ENCODE results near the gene RNF175.

The RNF175 gene

GRCh38 chr4:153759407-153760316 is at the start of gene RNF175:
Gene RNF175, minus strand, starts transcription at chr4:153760024. Its CDS starts 162 bp downstream, at chr4:153759862.
- TF ChIP-seq CTCF (conservative IDR thresholded peaks at IDR 0.05): no peak
- H3K27ac ChIP-seq: no peak within 1 kb of the TSS

- no peak overlapping the region for H3K27ac ChIP-seq
- TF ChIP-seq CTCF (conservative IDR thresholded peaks at IDR 0.05): no peak
These were observed 49.5 kb upstream of the RNF175 start for GRCh38 chr4:153809307-153809706.

GRCh38 chr4:153808175-153808574 is 48.4 kb upstream of the RNF175 start:
- no peak for TF ChIP-seq CTCF (conservative IDR thresholded peaks at IDR 0.05)
- H3K27ac ChIP-seq: no peak overlapping the region

- TF ChIP-seq CTCF (conservative IDR thresholded peaks at IDR 0.05): no peak
- H3K27ac ChIP-seq: no peak overlapping the region
These were observed 46.2 kb upstream of the RNF175 start for GRCh38 chr4:153806073-153806472.

GRCh38 chr4:153804722-153805121 is 44.9 kb upstream of the RNF175 start:
- no peak overlapping the region for H3K27ac ChIP-seq
- no peak for TF ChIP-seq CTCF (conservative IDR thresholded peaks at IDR 0.05)

GRCh38 chr4:153799694-153800074 is 39.9 kb upstream of the RNF175 start:
- H3K27ac ChIP-seq: no peak overlapping the region
- no peak for TF ChIP-seq CTCF (conservative IDR thresholded peaks at IDR 0.05)

- no peak overlapping the region for H3K27ac ChIP-seq
- no peak for TF ChIP-seq CTCF (conservative IDR thresholded peaks at IDR 0.05)
These were observed 39.3 kb upstream of the RNF175 start for GRCh38 chr4:153798901-153799693.

Measured in VCaP (cell line).